ENCODE data around the gene TTC22.

The TTC22 gene

GRCh38 chr1:54848134-54848948, 47.2 kb upstream of the TTC22 start:
- TF ChIP-seq FOXP2 (optimal IDR thresholded peaks at IDR 0.05; ENCODE audit: borderline replicate concordance, extremely low read depth, extremely low read length, insufficient read depth) (no peak), POLR2AphosphoS5 (IDR thresholded peaks at IDR 0.05; ENCODE audit: low read depth, low read length) (no peak), SIN3A (IDR thresholded peaks at IDR 0.05; ENCODE audit: borderline replicate concordance, insufficient read depth, low read length) (no peak), TAF1 (IDR thresholded peaks at IDR 0.05; ENCODE audit: borderline replicate concordance, insufficient read depth, low read length) (no peak), REST (IDR thresholded peaks at IDR 0.05; ENCODE audit: insufficient read depth in 1 of 2, low read depth in 2 of 2, low read length in 2 of 2) (no peak)

DNA sequence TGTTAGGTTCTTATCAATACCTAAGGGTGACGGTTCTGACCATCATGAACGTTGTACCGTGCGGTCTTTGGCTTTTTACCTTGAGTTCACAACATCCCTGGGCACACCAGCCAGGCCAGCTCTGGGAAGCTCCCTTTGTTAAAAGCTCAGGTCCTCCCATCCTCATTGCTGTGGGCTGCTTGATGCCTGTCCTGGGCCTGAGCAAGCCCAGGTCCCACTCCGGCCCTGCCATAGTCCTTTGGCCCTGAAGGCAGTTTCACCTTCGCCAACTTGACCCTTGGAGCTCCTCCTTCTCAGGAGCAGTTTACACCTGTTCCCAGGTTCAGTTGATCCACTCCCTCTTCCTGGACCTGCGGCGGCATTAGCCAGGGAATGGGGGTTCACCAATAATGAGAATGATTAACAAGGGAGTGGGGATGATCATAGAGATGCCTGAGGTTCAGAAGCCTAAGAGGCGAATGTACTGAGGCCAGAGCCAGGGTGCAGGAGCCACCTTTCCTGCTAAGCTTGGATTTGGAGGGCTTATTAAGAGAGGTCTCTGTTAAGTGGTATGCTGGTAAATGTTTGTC, 45.7 kb upstream of the TTC22 start:
- TF ChIP-seq TAF1 (IDR thresholded peaks at IDR 0.05; ENCODE audit: borderline replicate concordance, insufficient read depth, low read length) (no peak), POLR2AphosphoS5 (IDR thresholded peaks at IDR 0.05; ENCODE audit: low read depth, low read length) (no peak), FOXP2 (optimal IDR thresholded peaks at IDR 0.05; ENCODE audit: borderline replicate concordance, extremely low read depth, extremely low read length, insufficient read depth) (no peak), SIN3A (IDR thresholded peaks at IDR 0.05; ENCODE audit: borderline replicate concordance, insufficient read depth, low read length) (no peak), REST (IDR thresholded peaks at IDR 0.05; ENCODE audit: insufficient read depth in 1 of 2, low read depth in 2 of 2, low read length in 2 of 2) (no peak)

- no peak for TF ChIP-seq FOXP2 (optimal IDR thresholded peaks at IDR 0.05; ENCODE audit: borderline replicate concordance, extremely low read depth, extremely low read length, insufficient read depth)
- no peak for TF ChIP-seq SIN3A (IDR thresholded peaks at IDR 0.05; ENCODE audit: borderline replicate concordance, insufficient read depth, low read length)
- no peak for TF ChIP-seq REST (IDR thresholded peaks at IDR 0.05; ENCODE audit: insufficient read depth in 1 of 2, low read depth in 2 of 2, low read length in 2 of 2)
- TF ChIP-seq TAF1 (IDR thresholded peaks at IDR 0.05; ENCODE audit: borderline replicate concordance, insufficient read depth, low read length): no peak
- TF ChIP-seq POLR2AphosphoS5 (IDR thresholded peaks at IDR 0.05; ENCODE audit: low read depth, low read length): no peak
Observed at GRCh38 chr1:54846301-54846700, 45.2 kb upstream of the TTC22 start.

- no peak for TF ChIP-seq FOXP2 (optimal IDR thresholded peaks at IDR 0.05; ENCODE audit: borderline replicate concordance, extremely low read depth, extremely low read length, insufficient read depth)
- no peak for TF ChIP-seq REST (IDR thresholded peaks at IDR 0.05; ENCODE audit: insufficient read depth in 1 of 2, low read depth in 2 of 2, low read length in 2 of 2)
- no peak for TF ChIP-seq TAF1 (IDR thresholded peaks at IDR 0.05; ENCODE audit: borderline replicate concordance, insufficient read depth, low read length)
- no peak for TF ChIP-seq POLR2AphosphoS5 (IDR thresholded peaks at IDR 0.05; ENCODE audit: low read depth, low read length)
- TF ChIP-seq SIN3A (IDR thresholded peaks at IDR 0.05; ENCODE audit: borderline replicate concordance, insufficient read depth, low read length): no peak
Observed at GRCh38 chr1:54845772-54846171, 44.6 kb upstream of the TTC22 start.
